ENCODE measurements around the gene INTS1. TPM values are rescaled to one million over a fixed set of nuclear protein-coding genes. Genes with fewer than 3 reads are reported as not detected.

INTS1 gene
- total and polyA plus RNA-seq, 2 experiments from 2014 or later, result 35.1 to 111 TPM

GRCh38 chr7:1539882-1540775 lies 35.9 kb upstream of the INTS1 start (continued):
- TF ChIP-seq ZNF462 (CRISPR knock-in tag; IDR thresholded peaks at IDR 0.05), result no peak

DNA sequence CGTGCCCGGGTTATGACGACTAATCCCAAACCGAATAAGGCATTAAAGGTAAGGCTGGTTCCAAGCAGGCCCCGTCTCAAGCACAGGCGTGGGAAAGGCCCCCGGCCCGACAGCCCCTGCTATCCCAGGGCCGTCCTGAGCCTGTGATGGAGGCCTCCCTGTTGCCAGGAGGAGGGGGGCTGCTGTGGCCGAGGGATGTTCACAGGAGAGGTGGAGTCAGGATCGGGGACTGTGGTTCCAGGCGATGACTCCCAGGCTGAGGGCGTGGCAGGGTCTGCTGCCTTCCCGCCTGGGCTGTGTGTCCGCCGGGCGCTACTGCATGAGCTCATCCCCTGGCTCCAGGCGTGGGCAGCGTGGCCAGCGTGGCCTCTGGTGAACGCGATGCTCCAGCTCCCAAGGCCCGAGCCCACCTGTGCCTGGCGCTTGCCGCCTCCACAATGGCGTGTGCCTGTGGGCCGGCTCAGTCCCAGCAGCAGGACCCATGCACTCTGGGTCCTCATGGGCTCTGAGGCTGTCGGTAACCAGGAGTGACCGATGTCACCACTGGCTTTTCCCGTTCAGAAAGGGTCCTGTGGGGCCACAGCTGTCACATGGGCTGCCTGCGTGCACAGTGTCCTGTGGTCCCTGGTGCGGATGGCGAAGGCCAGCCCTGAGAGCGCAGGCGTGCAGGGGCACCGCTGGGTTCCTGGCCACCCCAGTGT lies 35.1 kb upstream of the INTS1 start:
- Histone ChIP-seq H4K20me1 (replicated peaks; ENCODE audit: insufficient read depth) (0 out of 2 replicates have a peak, but pooled peaks cover 3% of the 10 kb centered on the region), H3F3A (replicated peaks; ENCODE audit: low read depth) (no peaks in the 10 kb centered on the region), H3K27me3 (ENCODE audit: insufficient read depth) (no peaks in the 10 kb centered on the region), H3K36me3 (ENCODE audit: insufficient read depth) (no peaks in the 10 kb centered on the region), H2AFZ (no peak overlapping the region), H3K79me2 (replicated peaks; ENCODE audit: insufficient read depth) (peaks cover 35% of the 10 kb centered on the region), H3K9me2 (ENCODE audit: insufficient read depth) (no peaks in the 10 kb centered on the region), H3K4me1 (ENCODE audit: insufficient read depth) (peaks cover 5% of the 10 kb centered on the region; the same call in 1 of the 2 replicates), H3K4me3 (no peak overlapping the region), H3K4me2 (no peak overlapping the region), H3K27ac (ENCODE audit: low read depth) (no peak overlapping the region)
- Mint-ChIP-seq H3K4me3 (no peak overlapping the region), H3K36me3 (ENCODE audit: low read depth) (peaks cover 3% of the 10 kb centered on the region; the same call in 1 of the 3 replicates), H3K9me3 (no peaks in the 10 kb centered on the region), H3K4me1 (peaks cover 15% of the 10 kb centered on the region), H3K27ac (no peak overlapping the region), H3K27me3 (ENCODE audit: insufficient read depth, low read depth, poor library complexity) (peaks cover 9% of the 10 kb centered on the region)
- ATAC-seq (no peak), DNase-seq (ENCODE audit: low spot score) (no peak)
- TF ChIP-seq STAT1 (IDR thresholded peaks at IDR 0.05; ENCODE audit: unreplicated experiment) (no peak), JUNB (IDR thresholded peaks at IDR 0.05; ENCODE audit: unreplicated experiment) (no peak), ZNF331 (CRISPR knock-in tag; IDR thresholded peaks at IDR 0.05; ENCODE audit: low read depth) (no peak), NANOG (IDR thresholded peaks at IDR 0.05; ENCODE audit: borderline replicate concordance) (no peak)
- TF ChIP-seq, protein P1, sequence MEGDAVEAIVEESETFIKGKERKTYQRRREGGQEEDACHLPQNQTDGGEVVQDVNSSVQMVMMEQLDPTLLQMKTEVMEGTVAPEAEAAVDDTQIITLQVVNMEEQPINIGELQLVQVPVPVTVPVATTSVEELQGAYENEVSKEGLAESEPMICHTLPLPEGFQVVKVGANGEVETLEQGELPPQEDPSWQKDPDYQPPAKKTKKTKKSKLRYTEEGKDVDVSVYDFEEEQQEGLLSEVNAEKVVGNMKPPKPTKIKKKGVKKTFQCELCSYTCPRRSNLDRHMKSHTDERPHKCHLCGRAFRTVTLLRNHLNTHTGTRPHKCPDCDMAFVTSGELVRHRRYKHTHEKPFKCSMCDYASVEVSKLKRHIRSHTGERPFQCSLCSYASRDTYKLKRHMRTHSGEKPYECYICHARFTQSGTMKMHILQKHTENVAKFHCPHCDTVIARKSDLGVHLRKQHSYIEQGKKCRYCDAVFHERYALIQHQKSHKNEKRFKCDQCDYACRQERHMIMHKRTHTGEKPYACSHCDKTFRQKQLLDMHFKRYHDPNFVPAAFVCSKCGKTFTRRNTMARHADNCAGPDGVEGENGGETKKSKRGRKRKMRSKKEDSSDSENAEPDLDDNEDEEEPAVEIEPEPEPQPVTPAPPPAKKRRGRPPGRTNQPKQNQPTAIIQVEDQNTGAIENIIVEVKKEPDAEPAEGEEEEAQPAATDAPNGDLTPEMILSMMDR (conservative IDR thresholded peaks at IDR 0.05; ENCODE audit: low read depth in 2 of 2), result no peak

Measured in GM23338 (cell line).